ENCODE measurements around the gene ATF7IP2.

ATF7IP2 gene

DNA sequence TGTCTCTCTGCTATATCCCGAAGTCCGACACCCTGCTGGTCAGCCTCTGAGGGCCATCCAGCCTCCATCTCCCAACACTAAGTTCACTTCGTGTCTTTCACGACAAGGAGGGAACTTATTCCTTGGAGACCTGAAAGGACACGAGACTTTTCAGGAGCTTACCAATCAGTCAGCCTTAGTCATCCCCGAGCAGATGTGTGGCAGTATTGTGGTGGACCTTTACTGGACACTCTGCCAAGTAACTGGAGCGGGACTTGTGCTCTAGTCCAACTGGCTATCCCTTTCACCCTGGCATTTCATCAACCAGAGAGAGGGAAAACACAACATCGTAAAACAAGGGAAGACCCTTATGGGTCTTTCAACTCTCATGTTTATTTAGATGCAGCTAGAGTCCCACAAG is 107.4 kb downstream of the ATF7IP2 start:
- no peak for DNase-seq (ENCODE audit: low read depth)
- TF ChIP-seq, protein P1, sequence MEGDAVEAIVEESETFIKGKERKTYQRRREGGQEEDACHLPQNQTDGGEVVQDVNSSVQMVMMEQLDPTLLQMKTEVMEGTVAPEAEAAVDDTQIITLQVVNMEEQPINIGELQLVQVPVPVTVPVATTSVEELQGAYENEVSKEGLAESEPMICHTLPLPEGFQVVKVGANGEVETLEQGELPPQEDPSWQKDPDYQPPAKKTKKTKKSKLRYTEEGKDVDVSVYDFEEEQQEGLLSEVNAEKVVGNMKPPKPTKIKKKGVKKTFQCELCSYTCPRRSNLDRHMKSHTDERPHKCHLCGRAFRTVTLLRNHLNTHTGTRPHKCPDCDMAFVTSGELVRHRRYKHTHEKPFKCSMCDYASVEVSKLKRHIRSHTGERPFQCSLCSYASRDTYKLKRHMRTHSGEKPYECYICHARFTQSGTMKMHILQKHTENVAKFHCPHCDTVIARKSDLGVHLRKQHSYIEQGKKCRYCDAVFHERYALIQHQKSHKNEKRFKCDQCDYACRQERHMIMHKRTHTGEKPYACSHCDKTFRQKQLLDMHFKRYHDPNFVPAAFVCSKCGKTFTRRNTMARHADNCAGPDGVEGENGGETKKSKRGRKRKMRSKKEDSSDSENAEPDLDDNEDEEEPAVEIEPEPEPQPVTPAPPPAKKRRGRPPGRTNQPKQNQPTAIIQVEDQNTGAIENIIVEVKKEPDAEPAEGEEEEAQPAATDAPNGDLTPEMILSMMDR (IDR thresholded peaks at IDR 0.05; ENCODE audit: low read length, missing control alignments) = no peak
- H3K4me3 ChIP-seq (replicated peaks; ENCODE audit: low read depth, low read length) = no peak overlapping the region

DNA sequence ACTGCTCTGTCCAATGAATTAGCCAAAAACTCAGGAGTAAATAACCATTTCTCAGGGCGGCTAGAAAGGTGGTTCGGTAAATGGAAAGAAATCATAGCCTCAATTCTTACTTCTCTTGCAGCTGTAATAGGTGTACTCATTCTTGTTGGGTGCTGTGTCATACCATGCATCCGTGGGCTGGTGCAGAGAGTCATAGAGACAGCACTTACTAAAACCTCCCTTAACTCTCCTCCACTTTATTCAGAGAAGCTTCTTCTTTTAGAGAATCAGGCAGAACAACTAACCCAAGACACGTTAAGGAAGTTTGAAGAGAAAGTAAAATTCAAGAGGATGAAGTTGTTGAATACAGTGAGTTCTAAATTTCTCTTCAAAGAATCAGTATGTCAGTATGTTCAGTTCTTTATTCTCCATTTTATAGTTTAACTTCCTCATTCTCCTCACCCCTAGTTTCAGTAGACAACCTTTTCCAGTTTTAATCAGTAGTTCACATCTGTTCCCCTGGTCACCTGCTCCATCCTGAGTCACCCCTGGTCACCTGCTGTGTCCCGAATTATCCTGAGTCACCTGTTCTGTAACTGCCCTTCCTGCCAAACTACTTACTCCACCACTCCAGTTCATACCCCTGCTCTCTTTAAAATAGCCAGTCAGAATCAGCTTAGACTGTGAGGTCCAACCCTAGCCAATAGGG is 108.6 kb downstream of the ATF7IP2 start:
- TF ChIP-seq, protein P1 (IDR thresholded peaks at IDR 0.05; ENCODE audit: low read length, missing control alignments) = no peak
- no peak overlapping the region for H3K4me3 ChIP-seq (replicated peaks; ENCODE audit: low read depth, low read length)
- no peak for DNase-seq (ENCODE audit: low read depth)

DNA sequence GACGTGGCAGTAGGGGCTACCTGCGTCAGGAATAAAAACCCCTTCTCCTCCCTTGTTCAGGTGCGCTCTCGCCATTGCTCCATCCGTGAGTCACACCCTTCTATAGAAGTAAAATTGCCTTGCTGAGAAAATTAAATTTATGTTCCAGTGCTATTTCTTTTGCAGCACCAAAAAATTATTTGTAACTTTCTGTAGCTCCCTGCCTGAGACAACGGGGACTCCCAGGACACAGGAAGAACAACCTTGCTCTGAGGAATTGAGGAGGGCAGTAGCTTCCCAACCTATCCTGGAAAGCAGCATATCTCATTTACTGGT is 109.1 kb downstream of the ATF7IP2 start:
- no peak for DNase-seq (ENCODE audit: low read depth)
- no peak overlapping the region for H3K4me3 ChIP-seq (replicated peaks; ENCODE audit: low read depth, low read length)
- TF ChIP-seq, protein P1 (IDR thresholded peaks at IDR 0.05; ENCODE audit: low read length, missing control alignments) = no peak

DNA sequence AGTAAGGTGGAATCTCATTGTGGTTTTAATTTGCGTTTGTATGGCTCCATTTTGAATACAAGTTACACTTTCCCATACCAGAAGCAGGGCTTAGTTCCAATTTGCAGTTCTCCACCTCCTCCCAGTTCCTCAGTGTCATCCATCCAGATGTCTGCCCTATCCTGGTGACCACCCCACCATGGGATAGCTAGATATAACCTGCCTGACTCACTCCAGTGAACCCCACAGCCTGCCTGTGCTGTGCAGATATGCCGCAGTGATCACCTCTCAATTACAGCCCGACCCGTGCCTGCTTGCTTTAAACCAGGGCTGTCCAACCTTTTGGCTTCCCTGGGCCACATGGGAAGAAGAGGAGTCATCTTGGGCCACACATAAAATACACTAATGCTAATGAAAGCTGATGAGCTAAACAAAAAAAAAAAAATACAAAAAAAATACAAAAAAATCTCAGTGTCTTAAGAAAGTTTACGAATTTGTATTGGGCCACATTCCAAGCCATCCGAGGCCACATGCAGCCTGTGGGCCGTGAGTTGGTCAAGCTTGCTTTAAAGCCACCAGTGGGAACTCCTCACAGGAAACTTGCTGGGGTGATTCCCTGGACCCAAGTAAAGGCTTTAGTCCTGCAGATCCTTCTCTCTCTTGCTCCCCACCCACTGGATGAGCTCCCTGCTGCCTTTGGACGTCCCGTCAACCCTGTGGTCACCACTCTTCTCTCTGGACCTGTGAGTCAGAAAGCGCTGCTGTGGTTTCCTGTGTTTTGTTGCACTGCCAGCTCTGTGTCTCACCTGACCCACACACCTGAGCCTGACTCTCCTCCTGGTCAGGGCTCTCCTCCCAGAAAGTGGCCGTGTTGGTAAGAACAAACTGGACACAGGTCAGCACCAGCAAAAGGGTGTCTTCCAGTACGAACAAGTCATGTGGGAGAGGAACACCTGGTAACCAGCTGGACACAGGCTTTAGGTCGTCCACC is 111.6 kb downstream of the ATF7IP2 start:
- no peak for DNase-seq (ENCODE audit: low read depth)
- TF ChIP-seq, protein P1 (IDR thresholded peaks at IDR 0.05; ENCODE audit: low read length, missing control alignments) = no peak
- no peak overlapping the region for H3K4me3 ChIP-seq (replicated peaks; ENCODE audit: low read depth, low read length)

DNA sequence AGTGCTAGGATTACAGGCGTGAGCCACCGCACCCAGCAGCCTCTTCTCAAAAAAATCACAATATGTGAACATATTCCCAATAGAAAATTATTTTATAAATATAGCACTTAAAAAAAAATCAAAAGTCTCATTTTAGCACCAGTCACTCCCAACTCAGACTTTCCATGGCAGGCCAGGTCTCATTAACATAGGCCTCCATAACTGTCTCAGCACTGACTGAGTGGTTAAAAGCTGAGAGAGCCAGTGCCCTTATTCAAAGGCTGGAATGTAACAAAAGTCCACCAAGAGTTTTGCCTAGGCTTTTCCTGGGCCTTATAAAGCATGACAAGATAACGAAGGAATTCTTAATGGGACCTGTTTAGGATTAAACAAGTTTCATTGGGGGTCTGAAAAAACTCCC is 114.7 kb downstream of the ATF7IP2 start:
- H3K4me3 ChIP-seq (replicated peaks; ENCODE audit: low read depth, low read length) = no peak overlapping the region
- no peak for DNase-seq (ENCODE audit: low read depth)
- TF ChIP-seq, protein P1 (IDR thresholded peaks at IDR 0.05; ENCODE audit: low read length, missing control alignments) = no peak

DNA sequence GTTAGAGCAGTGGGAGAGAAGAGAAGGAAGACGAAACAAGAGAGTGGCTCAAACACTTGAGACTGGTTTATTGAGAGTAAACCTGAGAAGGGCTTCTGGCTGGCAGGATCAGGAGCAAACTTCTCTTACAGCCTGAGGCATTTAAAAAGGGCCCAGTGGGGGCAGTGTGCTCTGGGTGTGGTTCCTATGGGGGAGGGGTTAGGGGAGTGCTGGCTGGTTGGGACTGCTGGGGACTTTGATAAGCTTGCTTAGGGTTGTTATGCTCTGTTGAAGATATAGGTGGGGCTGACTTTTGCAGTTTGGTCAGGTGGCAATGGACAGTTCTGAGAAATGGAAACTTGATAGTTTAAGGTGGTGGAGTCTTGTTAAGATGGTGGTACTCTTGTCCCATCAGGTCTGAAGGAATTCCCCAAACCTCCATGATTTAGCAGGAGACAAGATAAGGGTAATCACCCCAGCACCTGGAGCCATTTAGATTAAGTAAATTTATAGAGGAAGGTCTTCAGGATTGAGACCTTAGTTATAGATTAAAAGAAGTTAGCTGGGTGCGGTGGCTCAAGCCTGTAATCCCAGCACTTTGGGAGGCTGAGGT is 115.3 kb downstream of the ATF7IP2 start:
- no peak overlapping the region for H3K4me3 ChIP-seq (replicated peaks; ENCODE audit: low read depth, low read length)
- TF ChIP-seq, protein P1 (IDR thresholded peaks at IDR 0.05; ENCODE audit: low read length, missing control alignments) = no peak
- DNase-seq (ENCODE audit: low read depth) = no peak

All from fibroblast of pulmonary artery (primary cell).